Measurements from ENCODE around the gene TMC5. TPM values are rescaled to one million over a fixed set of nuclear protein-coding genes. Genes with fewer than 3 reads are reported as not detected.

TMC5 gene
- total and polyA plus RNA-seq, 2 of the 4 experiments (the other 2 are of a cell fraction), result not detected

DNA sequence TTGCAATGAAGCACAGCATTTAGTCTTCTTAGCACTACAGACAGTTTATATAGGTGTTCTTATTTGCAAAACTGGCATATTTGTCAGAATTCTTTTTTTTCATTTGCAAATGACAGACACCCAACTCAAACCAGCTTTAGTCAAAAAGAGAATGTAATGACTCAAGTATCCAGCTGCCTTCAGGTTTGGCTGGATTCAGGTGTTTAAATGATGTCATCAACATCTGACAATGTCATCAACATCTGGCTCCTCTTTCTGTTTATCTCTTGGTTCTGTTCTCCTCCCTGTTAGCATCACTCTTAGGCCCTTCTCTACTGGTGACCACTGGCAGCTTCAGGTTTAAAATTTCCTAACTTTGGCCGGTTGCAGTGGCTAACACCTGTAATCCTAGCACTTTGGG lies 18.9 kb downstream of the TMC5 start:
- no TSS peak for BruUV-seq (replicated peaks)
- no peak overlapping the region for H3K56ac ChIP-seq (ENCODE audit: extremely low read depth, insufficient read depth, low read length)
- no peaks in the 10 kb centered on the region for H3K27me3 ChIP-seq (ENCODE audit: control insufficient read depth, insufficient read depth, low read length)
- WGBS, 2 experiments (ENCODE audit: extremely low coverage in 2 of 2, insufficient read length in 1 of 2), result 38% methylated on average over 1 of the region's 1 CpG; no CpG with 5 or more reads in 1 of the 2 experiments
- ATAC-seq (ENCODE audit: low read depth), result no peak
- no peak overlapping the region for H4K5ac ChIP-seq (ENCODE audit: low read depth, low read length)
- no peak overlapping the region for H2AK5ac ChIP-seq (ENCODE audit: low read depth, low read length)
- H2AFZ ChIP-seq (replicated peaks; ENCODE audit: low read length, poor library complexity), result no peak overlapping the region
- no peak overlapping the region for H2BK5ac ChIP-seq (ENCODE audit: low read depth, low read length, poor library complexity, severe bottlenecking)
- in situ Hi-C loops (cut with MboI; ENCODE audit: low sequenced_read_pairs) (no loop called here), dilution Hi-C loops (cut with HindIII; ENCODE audit: low sequenced_read_pairs, unreplicated experiment) (no loop called here), intact Hi-C loops (cut with micrococcal nuclease) (no loop called here)
- H3K14ac ChIP-seq (replicated peaks; ENCODE audit: low read depth, low read length), result no peak overlapping the region
- no peaks in the 10 kb centered on the region for H3K36me3 ChIP-seq (ENCODE audit: control insufficient read depth, insufficient read depth, low read length)
- H3K4me1 ChIP-seq (ENCODE audit: control insufficient read depth, insufficient read depth, low read length), result no peaks in the 10 kb centered on the region
- no peak overlapping the region for H3K4ac ChIP-seq (ENCODE audit: low read depth, low read length)
- no peak overlapping the region for H2BK15ac ChIP-seq (ENCODE audit: low read depth, low read length)
- no peak overlapping the region for H4K8ac ChIP-seq (ENCODE audit: low read depth in 2 of 2, low read length in 2 of 2)
- no peaks in the 10 kb centered on the region for H3K9me3 ChIP-seq (ENCODE audit: control insufficient read depth, insufficient read depth, low read length)
- no peaks in the 10 kb centered on the region for H3K79me1 ChIP-seq (ENCODE audit: low read depth in 1 of 2, low read length in 2 of 2)
- H2BK20ac ChIP-seq (ENCODE audit: low read depth, low read length), result no peak overlapping the region
- no peak overlapping the region for H3K4me3 ChIP-seq (ENCODE audit: insufficient read depth, low read depth, low read length)
- TF ChIP-seq CHD1 (IDR thresholded peaks at IDR 0.05; ENCODE audit: low read depth, low read length) (no peak), RAD21 (IDR thresholded peaks at IDR 0.05; ENCODE audit: low read length) (no peak), SMC3 (IDR thresholded peaks at IDR 0.05; ENCODE audit: low read depth, low read length) (no peak), RFX5 (IDR thresholded peaks at IDR 0.05; ENCODE audit: low read depth, low read length) (no peak), MAFK (IDR thresholded peaks at IDR 0.05; ENCODE audit: low read depth, low read length) (no peak), CEBPB (IDR thresholded peaks at IDR 0.05; ENCODE audit: low read depth, low read length) (no peak)
- TF ChIP-seq, protein P1, sequence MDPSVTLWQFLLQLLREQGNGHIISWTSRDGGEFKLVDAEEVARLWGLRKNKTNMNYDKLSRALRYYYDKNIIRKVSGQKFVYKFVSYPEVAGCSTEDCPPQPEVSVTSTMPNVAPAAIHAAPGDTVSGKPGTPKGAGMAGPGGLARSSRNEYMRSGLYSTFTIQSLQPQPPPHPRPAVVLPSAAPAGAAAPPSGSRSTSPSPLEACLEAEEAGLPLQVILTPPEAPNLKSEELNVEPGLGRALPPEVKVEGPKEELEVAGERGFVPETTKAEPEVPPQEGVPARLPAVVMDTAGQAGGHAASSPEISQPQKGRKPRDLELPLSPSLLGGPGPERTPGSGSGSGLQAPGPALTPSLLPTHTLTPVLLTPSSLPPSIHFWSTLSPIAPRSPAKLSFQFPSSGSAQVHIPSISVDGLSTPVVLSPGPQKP (IDR thresholded peaks at IDR 0.05; ENCODE audit: borderline replicate concordance, low read depth, low read length), result no peak
- TF ChIP-seq, protein P2, sequence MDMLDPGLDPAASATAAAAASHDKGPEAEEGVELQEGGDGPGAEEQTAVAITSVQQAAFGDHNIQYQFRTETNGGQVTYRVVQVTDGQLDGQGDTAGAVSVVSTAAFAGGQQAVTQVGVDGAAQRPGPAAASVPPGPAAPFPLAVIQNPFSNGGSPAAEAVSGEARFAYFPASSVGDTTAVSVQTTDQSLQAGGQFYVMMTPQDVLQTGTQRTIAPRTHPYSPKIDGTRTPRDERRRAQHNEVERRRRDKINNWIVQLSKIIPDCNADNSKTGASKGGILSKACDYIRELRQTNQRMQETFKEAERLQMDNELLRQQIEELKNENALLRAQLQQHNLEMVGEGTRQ (IDR thresholded peaks at IDR 0.05; ENCODE audit: low read depth, low read length), result no peak
- TF ChIP-seq, protein P3, sequence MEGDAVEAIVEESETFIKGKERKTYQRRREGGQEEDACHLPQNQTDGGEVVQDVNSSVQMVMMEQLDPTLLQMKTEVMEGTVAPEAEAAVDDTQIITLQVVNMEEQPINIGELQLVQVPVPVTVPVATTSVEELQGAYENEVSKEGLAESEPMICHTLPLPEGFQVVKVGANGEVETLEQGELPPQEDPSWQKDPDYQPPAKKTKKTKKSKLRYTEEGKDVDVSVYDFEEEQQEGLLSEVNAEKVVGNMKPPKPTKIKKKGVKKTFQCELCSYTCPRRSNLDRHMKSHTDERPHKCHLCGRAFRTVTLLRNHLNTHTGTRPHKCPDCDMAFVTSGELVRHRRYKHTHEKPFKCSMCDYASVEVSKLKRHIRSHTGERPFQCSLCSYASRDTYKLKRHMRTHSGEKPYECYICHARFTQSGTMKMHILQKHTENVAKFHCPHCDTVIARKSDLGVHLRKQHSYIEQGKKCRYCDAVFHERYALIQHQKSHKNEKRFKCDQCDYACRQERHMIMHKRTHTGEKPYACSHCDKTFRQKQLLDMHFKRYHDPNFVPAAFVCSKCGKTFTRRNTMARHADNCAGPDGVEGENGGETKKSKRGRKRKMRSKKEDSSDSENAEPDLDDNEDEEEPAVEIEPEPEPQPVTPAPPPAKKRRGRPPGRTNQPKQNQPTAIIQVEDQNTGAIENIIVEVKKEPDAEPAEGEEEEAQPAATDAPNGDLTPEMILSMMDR (conservative IDR thresholded peaks at IDR 0.05; ENCODE audit: low read depth, low read length), result no peak
- H3K18ac ChIP-seq (ENCODE audit: low read depth, low read length), result no peak overlapping the region
- H3K9ac ChIP-seq (ENCODE audit: low read depth, low read length), result no peak overlapping the region
- H2BK120ac ChIP-seq (ENCODE audit: low read depth, low read length), result no peak overlapping the region
- H3K23ac ChIP-seq (ENCODE audit: low read depth, low read length), result no peak overlapping the region
- H4K20me1 ChIP-seq (ENCODE audit: insufficient read depth, low read length), result no peaks in the 10 kb centered on the region
- no peak overlapping the region for H2AK9ac ChIP-seq (replicated peaks; ENCODE audit: low read depth, low read length, poor library complexity)
- no peak overlapping the region for H3K4me2 ChIP-seq (ENCODE audit: low read depth, low read length)
- POLR2A ChIA-PET (ENCODE audit: unreplicated experiment), result no interaction called here
- H3K27ac ChIP-seq (ENCODE audit: insufficient read depth, low read length), result no peak overlapping the region
- no peak for DNase-seq
- no peaks in the 10 kb centered on the region for H3K9me1 ChIP-seq (ENCODE audit: insufficient read depth, low read length)
- H4K91ac ChIP-seq (ENCODE audit: insufficient read depth, low read depth, low read length), result no peak overlapping the region
- CTCF ChIA-PET, result no interaction called here

Measured in IMR-90 (cell line).